Stimulated activated CD4-positive, alpha-beta T cell treated with anti-CD3 and anti-CD28 coated beads, Interleukin-1b, Interleukin-23, amount 100 ng/mL, for 4 hours (primary cell): ENCODE data around the gene SRGAP3.

Experiments used
- DNase-seq, 2 donors: peaks; one replicate each; pipeline ENCODE4 v3.0.0-alpha.2; 2020; ENCODE audit warnings: low read depth in 2 of 2

Gene SRGAP3

DNA sequence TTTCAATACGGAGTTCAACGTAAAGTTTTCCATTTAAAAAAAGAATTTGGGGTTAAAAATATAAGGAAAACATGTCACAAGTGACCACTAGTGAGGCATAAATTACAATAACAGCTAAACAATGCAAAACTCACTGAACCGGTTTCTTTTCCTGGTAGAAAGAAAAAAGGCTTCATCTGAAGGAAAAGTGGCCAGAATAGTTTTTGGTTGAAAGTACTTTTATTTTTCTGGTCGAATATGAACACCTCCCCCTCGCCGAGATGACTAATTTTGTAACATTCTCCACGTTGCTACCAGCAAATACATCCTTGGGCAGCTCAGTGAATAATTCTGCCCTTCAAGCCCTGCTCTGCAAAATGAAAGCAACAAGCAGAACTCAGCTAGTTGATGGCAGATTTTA lies 3.9 kb upstream of the SRGAP3 start:
- DNase-seq = no peak

DNA sequence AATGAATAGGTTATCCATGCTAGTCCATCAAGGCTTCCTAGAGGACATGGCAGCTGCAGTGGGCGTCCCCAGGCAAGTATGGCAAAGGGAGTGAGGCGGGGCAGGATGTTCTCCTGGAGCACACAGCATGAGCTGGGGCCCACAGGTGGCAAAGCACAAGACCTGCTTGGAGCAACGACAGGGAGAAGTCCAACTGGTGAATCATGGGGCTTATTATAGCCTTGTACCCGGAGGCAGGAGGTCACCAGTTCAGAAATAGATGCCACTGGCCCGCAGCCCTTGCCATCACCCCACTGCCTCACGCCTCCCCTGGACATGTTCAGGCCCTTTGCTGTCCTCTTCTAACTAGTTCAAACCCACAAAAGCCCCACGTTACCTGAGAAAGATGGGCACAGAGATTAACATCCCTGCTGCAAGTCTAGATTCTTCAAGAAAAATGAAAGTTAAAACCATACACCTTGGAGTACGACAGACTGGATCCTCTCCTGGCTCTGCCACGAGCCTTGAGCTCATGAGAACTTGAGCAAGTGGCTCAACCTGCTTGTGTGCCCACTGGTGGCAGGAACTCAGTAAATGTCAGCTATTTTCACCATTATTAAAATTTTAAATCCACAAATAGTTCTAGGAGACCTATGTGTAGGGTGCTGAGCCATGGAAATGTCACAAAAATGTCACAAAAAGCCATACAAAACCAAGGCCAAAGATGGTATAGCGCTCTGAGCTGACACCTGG lies 1.8 kb upstream of the SRGAP3 start:
- DNase-seq = no peak

DNA sequence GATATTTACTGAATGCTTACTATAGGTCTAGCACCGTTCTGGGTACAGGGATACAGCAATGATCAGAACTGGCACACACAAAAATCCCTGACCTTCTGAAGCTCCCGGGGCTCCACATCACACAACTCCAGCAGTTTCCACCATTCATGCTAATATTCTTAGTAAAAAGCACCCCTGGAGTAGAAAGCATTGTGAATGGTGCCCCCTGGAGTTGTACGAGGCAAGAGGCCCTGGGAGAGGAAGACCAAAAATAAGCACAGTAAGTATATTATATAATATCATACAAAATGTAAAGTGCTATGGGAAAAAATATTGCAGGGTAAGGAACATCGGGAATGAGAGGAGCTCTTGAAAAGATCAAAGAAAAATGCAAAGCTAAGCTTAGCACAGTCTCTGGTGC lies 790 bp upstream of the SRGAP3 start:
- no peak for DNase-seq

DNA sequence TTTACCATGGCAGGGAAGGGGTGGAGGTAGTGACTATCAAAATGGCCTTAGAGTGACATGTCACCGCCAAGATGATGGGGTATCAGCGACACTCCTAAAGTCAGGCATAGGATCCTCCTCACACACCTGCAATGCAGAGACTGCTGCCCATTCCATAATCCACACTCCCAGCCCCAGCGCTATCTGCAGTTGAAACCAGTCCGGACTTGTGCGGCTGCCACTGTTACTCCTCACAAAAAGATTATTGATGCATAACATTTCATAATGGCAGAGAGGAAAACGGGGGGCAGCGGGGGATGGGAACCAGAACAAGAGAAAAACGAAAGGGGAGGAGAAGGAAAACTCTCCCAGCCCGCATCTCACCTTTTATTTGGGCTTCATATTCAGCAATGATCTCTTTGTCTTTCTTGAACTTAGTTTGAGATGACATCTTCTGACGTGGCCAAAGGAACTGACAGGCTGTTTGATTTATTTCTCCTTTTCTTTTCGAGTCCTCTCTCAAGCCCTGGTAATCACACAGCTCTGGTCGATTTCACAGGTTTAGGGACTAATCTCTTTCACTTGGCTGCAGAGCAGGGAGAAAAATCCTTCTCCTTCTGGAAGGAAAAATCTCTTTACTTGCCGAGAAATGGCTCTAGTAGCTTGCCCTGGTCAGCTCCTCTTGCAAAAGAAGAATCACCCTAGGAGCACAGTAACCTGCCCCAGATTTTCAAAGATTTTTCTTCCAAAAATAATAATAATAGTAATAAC lies 749 bp downstream of the SRGAP3 start:
- no peak for DNase-seq

DNA sequence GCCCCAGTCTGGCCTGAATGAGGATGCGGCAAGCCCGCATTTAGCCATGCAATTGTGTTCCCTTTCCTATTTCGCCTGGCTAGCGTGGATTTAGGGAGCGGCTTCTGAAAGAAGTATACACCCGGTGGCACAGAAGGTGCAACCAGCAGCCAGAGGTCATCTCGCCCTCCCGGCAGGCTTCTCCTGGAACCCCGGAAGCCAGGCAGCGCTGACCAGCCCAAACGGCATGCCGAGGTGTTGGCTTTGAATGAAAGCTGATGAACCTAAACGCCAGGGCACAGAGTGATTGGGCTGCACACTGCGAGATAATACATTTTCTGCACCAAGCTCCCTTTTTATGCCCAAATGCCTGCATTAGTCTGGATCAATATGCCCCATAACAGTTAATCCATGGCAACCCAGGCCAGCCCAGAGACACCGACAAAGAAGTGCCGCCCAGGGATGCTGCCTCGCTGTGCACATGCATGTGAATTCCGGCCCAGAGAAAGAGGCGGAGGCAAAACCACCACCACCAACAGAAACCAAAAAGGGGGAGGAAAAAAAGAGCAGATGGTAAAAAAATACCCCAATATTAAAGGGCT lies 1.4 kb downstream of the SRGAP3 start:
- no peak for DNase-seq

DNA sequence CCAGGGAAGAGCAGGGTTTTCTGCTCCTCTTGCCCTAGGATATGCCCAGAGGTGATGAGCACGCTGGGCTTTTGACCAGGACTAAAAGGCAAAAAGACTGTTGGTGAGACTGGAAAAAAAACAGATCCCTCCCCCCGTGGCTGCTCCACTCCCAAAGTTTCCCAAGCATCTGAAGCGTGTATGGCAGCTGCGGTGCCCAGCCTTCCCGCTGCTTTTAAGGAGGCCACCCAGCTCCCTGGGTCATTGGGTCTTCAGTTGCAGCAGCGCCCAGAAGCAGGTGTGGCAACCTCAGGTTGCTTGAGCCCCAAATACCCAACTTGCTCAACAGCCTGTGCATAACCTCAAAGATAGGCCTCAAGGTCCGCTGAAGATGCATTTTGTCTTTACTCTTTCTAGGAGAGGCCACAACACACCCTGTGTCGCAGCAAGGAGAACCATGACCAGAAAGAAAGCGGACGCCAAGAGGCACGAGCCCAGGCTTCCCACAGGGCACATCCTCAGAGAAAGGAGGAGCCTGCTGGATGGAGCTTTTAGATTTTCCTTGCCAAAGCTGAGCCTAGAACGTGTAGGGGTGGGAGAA lies 2.0 kb downstream of the SRGAP3 start:
- no peak for DNase-seq

DNA sequence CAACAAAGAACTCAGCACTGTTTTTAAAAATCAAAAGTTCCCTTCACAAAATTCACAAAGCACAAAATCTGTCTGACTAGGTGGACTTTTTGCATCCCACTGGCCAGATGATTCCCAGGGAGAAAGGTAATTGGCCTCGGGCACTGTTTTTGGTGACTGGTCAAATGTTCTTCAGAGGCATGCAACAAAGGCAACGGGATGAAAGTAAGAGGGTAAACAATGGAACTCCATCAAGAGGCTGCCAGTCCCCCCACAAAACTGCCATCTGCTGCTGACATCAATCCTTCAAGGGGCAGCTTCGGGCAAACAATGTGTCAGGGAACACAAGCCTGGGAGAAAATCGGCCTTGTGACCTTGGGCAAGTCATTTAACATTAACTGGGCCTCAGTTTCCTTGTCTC lies 3.3 kb downstream of the SRGAP3 start:
- no peak for DNase-seq

DNA sequence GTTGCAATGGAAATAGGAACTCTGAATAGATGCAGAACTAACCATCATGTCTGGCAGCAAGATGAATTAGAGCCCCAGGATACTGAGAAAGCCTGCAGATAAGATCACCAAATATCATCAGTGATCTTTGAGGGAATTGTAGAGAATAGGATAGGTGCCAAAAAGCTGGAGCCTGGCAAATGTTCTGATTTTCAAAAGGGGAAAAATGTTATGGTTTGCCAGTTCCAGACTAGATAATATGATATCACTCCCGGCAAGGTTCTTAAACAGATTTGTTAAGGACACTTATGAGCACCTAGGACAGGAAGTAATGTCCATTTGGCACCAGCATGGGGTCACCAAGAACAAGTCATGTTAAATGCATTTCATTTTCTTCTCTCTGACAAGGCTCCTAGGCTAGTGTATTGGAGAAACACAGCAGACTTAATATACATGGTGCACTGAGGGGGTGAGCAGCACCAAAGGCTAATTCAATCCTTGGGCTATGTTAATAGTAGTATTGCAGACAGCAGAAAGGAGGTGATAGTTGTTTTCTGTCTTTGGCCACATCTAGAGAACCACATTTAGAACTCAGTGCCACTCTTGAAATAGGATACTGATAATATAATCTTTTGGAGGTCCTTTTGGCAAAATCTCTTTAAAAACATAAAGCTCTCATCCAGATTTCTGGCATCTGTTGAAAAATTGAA lies 4.8 kb downstream of the SRGAP3 start:
- no peak for DNase-seq

DNA sequence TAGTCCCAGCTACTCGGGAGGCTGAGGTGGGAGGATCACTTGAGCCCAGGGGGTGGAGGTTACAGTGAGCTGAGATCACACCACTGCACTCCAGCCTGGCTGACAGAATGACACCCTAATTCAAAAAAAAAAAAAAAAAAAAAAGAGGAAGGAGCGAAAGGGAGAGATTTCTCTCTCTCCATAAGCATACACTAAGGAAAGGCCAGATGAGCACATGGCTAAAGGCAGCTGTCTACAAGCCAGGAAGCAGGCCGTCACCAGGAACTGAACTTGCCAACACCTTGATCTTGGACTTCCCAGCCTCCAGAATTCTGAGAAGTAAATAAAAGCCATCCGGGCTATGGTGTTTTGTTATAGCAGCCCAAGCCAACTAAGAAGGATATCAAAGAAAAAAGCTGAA lies 7.5 kb downstream of the SRGAP3 start:
- DNase-seq = no peak

DNA sequence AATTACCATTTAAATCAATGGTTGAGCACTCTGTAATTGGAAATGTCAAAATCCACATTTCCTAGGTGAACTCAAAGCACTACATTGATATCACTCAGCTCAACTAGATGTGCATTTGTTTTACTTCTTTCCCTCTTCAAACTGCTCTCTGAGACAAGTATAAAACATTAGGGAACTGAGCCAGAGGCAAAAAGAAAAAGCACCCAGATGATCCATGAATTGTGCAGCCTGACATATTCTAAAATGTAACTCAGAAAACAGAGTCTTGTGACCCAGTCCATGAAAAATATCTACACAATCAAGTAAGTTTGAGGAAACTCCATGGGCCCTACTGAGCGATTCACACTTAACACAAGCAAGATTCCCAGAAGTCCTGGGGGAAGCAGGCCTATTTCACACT lies 9.8 kb downstream of the SRGAP3 start:
- no peak for DNase-seq

DNA sequence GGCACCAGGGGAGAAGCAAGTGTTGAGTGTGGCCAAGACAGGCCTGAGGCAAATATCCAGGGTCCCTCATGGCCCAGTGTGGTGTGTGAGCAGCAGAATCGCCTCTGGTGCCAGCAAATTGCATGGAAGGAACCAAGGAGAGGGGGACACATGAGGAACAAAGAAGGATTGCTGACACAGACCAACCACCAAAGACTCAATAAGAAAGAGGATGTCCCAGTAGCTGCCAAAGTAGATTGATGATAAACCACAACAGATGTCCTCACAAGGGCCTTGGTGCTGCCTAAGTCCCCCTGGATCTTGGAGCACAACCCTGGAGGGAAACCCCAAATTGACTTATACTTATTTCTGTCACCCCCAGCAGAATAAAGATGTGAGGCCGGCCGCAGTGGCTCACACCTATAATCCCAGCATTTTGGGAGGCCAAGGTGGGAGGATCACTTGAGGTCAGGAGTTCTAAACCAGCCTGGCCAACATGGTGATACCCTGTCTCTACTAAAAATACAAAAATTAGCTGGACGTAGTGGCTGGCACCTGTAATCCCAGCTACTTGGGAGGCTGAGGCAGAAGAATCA lies 10.6 kb downstream of the SRGAP3 start:
- no peak for DNase-seq

DNA sequence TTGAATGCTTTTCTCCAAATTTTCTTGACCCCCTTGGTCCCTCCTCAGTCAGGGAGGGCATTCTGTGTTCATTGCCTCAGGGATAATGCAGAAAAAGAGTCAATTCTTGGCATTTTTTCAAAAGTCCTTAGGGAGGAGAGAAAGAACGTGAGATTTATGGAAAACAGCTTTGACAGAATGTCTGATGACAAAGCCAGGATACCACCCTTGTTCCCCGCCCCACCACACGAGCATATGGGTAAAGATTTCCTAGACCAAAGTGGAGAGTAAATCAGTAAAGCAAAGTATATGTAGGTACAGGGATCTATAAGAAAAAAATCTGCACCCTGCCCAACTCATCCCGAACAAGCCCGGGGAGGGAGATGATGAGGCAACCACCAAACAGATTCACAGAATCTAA lies 11.2 kb downstream of the SRGAP3 start:
- DNase-seq = no peak

DNA sequence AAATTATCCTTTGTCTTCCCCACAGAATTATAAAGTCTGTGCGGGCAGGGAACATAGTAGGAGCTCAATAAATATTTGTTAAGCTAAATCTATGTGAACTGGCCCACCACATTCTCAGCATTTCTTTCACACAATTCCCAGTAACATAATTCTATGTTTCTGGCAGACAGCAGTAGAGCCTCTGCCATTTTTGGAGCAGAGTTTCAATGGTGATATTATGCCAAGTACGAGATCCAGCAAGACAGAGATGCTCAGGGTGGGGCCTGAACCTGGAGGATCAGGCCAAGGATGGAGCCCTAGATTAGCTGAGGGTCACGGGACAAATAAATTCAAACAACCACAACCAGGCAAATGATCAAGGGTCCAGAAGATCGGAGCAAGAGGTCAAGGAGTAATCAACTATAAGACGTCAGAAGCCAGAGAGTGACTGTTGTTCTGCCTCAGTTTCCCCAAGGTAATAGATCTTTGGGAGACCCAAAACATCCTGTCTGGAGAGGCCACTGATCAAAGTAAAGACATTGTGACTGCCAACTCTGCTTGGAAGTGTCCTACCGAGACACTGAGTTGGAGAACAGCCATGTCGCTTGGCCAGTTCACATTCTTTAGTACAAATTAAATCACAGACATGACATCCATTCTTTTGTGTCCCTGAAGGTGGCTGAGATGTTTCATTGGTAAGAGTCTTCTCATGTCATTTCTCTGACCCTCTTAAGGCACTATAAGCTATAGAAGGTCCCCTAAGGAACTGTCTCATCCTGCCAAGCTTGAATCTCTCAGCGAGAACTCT lies 15.4 kb downstream of the SRGAP3 start:
- DNase-seq = no peak

DNA sequence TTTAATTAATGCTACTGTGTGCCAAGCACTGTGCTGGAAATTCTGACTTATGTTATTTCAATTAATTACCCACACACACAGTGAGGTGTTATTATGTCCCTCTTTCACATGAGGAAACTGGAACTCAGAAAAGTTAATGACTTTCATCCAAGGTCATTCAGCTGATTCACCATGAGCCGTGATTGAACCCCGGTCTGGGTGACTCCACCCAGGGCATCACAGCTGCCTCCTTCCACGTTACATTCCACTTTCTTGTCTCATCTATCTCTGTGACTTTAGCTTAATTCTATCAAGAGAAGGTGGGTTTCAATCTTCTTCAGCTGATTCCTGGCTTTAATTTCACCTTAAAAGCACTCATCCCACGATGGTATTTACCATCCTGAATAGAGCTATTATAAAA lies 16.3 kb downstream of the SRGAP3 start:
- DNase-seq = no peak

DNA sequence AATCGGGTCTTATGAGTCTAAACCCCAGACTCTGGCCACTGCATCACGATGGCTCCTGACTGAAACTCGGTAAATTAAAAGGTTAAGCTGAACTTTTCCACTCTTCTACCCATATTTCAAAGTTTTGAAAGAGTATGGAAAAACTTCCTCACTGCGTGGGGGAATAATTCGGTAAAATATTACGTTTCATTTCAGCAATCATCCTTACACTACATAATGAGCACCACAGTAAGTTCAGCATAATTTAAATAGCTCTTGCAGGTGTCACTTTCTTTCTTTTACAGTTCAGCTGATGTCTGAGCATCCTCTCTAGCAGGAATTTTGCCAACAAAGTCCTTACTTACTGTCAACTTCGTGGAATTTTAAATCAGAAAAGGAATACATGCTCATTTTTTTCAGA lies 17.5 kb downstream of the SRGAP3 start:
- no peak for DNase-seq

DNA sequence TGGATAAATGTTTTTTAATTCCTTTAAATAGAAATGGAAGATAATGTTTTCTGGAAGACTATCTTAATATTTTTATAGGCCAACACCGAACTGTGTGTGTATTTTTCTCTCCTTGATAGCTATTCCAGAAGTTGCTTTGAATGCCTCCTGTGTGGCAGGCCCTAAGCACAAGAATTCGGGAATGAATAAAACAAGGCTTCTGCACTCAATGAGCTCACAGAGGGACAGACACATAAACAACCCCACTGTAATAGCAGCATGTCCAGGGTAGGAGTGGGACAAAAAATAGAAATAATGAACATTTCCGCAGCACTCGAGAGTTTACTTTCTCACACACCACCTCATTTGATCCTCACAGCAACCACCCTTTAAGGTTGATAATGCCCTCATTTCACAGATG lies 18.0 kb downstream of the SRGAP3 start:
- DNase-seq = no peak

DNA sequence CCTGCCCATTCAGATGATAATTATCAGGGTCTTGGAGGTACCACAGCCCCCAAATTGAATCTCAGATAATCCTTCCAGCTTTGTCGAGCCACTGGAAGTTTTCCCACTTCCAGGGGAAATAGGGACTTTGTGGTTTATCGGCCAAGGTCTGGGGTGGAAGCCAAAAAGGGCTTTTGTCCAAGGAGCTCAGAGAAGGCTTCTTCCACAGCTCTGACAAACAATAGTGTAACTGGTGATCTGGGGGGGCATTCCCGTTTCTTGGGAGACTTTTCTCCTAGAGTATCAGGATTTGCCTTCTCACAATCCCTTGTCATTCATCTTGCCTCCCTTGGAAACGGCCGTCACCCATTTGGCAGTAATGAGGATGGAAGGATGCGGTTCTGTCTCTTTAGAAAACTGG lies 18.4 kb downstream of the SRGAP3 start:
- DNase-seq = no peak

DNA sequence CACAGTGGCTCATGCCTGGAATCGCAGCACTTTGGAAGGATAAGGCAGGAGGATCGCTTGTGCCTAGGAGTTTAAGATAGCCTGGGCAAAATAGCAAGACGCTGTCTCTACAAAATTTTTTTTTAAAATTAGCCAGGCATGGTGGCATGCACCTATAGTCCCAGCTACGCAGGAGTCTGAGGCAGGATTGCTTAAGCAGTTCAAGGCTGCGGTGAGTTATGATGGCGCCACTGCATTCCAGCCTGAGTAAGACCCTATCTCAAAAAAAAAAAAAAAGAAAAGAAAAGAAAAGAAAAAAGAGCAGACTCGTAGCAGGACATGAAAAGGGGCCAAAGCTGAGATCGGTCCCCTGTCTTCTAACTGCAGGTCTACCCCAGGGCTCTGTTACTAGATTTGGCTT lies 18.9 kb downstream of the SRGAP3 start:
- DNase-seq = no peak

DNA sequence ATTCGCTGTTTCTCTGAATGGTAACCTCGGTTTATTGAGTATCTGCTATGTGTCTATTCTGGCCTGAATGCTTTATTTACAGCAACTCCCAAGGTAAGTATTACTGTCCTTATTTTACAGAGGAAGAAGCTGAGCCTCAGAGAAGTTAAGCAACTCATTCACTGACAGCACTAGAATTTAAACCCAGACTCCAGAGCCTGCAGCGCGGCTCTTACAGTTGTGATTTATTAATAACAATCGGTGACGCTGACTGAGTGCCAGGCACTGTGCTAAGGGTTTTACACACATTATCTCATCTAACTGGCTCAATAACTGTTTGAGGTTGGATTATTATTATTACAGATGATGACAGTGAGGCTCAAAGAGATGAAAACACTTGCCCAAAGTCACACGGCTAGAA lies 19.6 kb downstream of the SRGAP3 start:
- DNase-seq = no peak

DNA sequence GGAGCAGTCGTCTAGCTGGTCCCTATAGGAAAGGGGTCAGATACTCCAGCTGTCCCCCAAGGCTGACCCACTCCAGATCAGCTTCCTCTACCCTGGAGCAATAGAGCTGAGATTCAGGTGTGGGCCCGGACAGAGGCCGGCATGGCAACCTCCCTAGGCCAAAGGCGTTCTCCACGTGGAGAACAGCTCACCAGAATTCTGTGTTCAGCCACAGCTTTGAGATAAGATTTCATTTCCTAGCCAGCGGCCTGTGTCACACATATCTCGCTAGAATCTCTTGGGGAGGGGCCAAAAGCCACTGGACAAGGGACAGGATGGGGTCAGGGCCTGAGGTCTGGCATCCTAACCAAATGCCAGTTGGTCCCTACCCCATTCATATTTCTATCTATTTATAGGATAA lies 20.1 kb downstream of the SRGAP3 start:
- no peak for DNase-seq

DNA sequence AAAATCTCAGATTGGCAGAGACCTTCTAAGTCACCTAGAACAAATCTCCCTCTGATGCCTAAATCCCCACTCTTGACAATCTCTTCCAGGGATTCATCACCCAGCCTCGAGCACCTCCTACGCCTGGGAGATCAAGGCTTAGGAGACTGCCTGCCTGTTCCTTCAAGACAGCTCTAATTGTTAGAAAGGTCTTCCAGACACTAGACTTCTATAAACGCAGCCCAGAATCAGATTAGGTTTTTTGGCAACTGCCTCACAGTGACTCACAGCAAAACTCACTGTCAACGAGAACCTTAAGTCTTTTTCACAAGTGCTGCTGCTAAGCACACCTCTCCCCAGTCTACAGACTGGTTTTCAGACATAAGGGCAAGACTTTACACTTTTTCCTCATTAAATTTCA lies 23.1 kb downstream of the SRGAP3 start:
- no peak for DNase-seq
